ENCODE data around the gene ANKK1.

ANKK1 gene

GRCh38 chr11:113431746-113432145 lies 44.2 kb downstream of the ANKK1 start:
- no peak overlapping the region for H2AFZ ChIP-seq (ENCODE audit: low read depth, low read length)
- peaks cover 14% of the 10 kb centered on the region for H3K27me3 ChIP-seq (ENCODE audit: insufficient read depth, low read length)
- no peak overlapping the region for H3K4me3 ChIP-seq (ENCODE audit: low read length)
- H3K36me3 ChIP-seq (ENCODE audit: insufficient read depth, low read length) = no peaks in the 10 kb centered on the region
- no peaks in the 10 kb centered on the region for H3K4me1 ChIP-seq (ENCODE audit: insufficient read depth, low read length)
- no peaks in the 10 kb centered on the region for H3K9me3 ChIP-seq (ENCODE audit: low read length)

GRCh38 chr11:113435190-113435968 lies 47.8 kb downstream of the ANKK1 start:
- Histone ChIP-seq H3K36me3 (ENCODE audit: insufficient read depth, low read length) (no peaks in the 10 kb centered on the region), H2AFZ (ENCODE audit: low read depth, low read length) (no peak overlapping the region), H3K4me3 (ENCODE audit: low read length) (no peak overlapping the region), H3K27me3 (ENCODE audit: insufficient read depth, low read length) (peaks cover 12% of the 10 kb centered on the region), H3K9me3 (ENCODE audit: low read length) (no peaks in the 10 kb centered on the region), H3K4me1 (ENCODE audit: insufficient read depth, low read length) (no peaks in the 10 kb centered on the region)

- no peak overlapping the region for H2AFZ ChIP-seq (ENCODE audit: low read depth, low read length)
- H3K27me3 ChIP-seq (ENCODE audit: insufficient read depth, low read length) = peaks cover 12% of the 10 kb centered on the region
- no peak overlapping the region for H3K4me3 ChIP-seq (ENCODE audit: low read length)
- no peaks in the 10 kb centered on the region for H3K4me1 ChIP-seq (ENCODE audit: insufficient read depth, low read length)
- no peaks in the 10 kb centered on the region for H3K36me3 ChIP-seq (ENCODE audit: insufficient read depth, low read length)
- H3K9me3 ChIP-seq (ENCODE audit: low read length) = no peaks in the 10 kb centered on the region
These were observed 49.2 kb downstream of the ANKK1 start for GRCh38 chr11:113436672-113437252.

GRCh38 chr11:113440816-113441215 lies 53.2 kb downstream of the ANKK1 start:
- Histone ChIP-seq H3K4me1 (ENCODE audit: insufficient read depth, low read length) (no peaks in the 10 kb centered on the region), H3K9me3 (ENCODE audit: low read length) (no peaks in the 10 kb centered on the region), H3K27me3 (ENCODE audit: insufficient read depth, low read length) (no peaks in the 10 kb centered on the region), H3K36me3 (ENCODE audit: insufficient read depth, low read length) (no peaks in the 10 kb centered on the region), H3K4me3 (ENCODE audit: low read length) (no peak overlapping the region), H2AFZ (ENCODE audit: low read depth, low read length) (no peak overlapping the region)

GRCh38 chr11:113444502-113445123 lies 57.0 kb downstream of the ANKK1 start:
- no peaks in the 10 kb centered on the region for H3K36me3 ChIP-seq (ENCODE audit: insufficient read depth, low read length)
- no peaks in the 10 kb centered on the region for H3K4me1 ChIP-seq (ENCODE audit: insufficient read depth, low read length)
- H3K27me3 ChIP-seq (ENCODE audit: insufficient read depth, low read length) = peaks cover 8% of the 10 kb centered on the region
- no peak overlapping the region for H2AFZ ChIP-seq (ENCODE audit: low read depth, low read length)
- H3K9me3 ChIP-seq (ENCODE audit: low read length) = no peaks in the 10 kb centered on the region
- H3K4me3 ChIP-seq (ENCODE audit: low read length) = no peak overlapping the region

- H3K36me3 ChIP-seq (ENCODE audit: insufficient read depth, low read length) = no peaks in the 10 kb centered on the region
- H3K4me3 ChIP-seq (ENCODE audit: low read length) = no peak overlapping the region
- peaks cover 12% of the 10 kb centered on the region for H3K27me3 ChIP-seq (ENCODE audit: insufficient read depth, low read length)
- no peak overlapping the region for H2AFZ ChIP-seq (ENCODE audit: low read depth, low read length)
- H3K4me1 ChIP-seq (ENCODE audit: insufficient read depth, low read length) = no peaks in the 10 kb centered on the region
- H3K9me3 ChIP-seq (ENCODE audit: low read length) = no peaks in the 10 kb centered on the region
These were observed 58.5 kb downstream of the ANKK1 start for GRCh38 chr11:113446112-113446511.

GRCh38 chr11:113446938-113447337 lies 59.4 kb downstream of the ANKK1 start:
- H3K4me1 ChIP-seq (ENCODE audit: insufficient read depth, low read length) = no peaks in the 10 kb centered on the region
- H3K27me3 ChIP-seq (ENCODE audit: insufficient read depth, low read length) = peaks cover 12% of the 10 kb centered on the region
- H3K36me3 ChIP-seq (ENCODE audit: insufficient read depth, low read length) = no peaks in the 10 kb centered on the region
- no peaks in the 10 kb centered on the region for H3K9me3 ChIP-seq (ENCODE audit: low read length)
- H3K4me3 ChIP-seq (ENCODE audit: low read length) = no peak overlapping the region
- no peak overlapping the region for H2AFZ ChIP-seq (ENCODE audit: low read depth, low read length)

- Histone ChIP-seq H3K4me3 (ENCODE audit: low read length) (no peak overlapping the region), H3K36me3 (ENCODE audit: insufficient read depth, low read length) (no peaks in the 10 kb centered on the region), H3K9me3 (ENCODE audit: low read length) (no peaks in the 10 kb centered on the region), H3K27me3 (ENCODE audit: insufficient read depth, low read length) (peaks cover 12% of the 10 kb centered on the region), H2AFZ (ENCODE audit: low read depth, low read length) (no peak overlapping the region), H3K4me1 (ENCODE audit: insufficient read depth, low read length) (no peaks in the 10 kb centered on the region)
These were observed 60.2 kb downstream of the ANKK1 start for GRCh38 chr11:113447621-113448315.

- H2AFZ ChIP-seq (ENCODE audit: low read depth, low read length) = no peak overlapping the region
- H3K4me1 ChIP-seq (ENCODE audit: insufficient read depth, low read length) = no peaks in the 10 kb centered on the region
- no peaks in the 10 kb centered on the region for H3K36me3 ChIP-seq (ENCODE audit: insufficient read depth, low read length)
- no peak overlapping the region for H3K4me3 ChIP-seq (ENCODE audit: low read length)
- H3K9me3 ChIP-seq (ENCODE audit: low read length) = no peaks in the 10 kb centered on the region
- H3K27me3 ChIP-seq (ENCODE audit: insufficient read depth, low read length) = peaks cover 12% of the 10 kb centered on the region
These were observed 60.7 kb downstream of the ANKK1 start for GRCh38 chr11:113448316-113448677.

GRCh38 chr11:113449743-113450142 lies 62.2 kb downstream of the ANKK1 start:
- H3K27me3 ChIP-seq (ENCODE audit: insufficient read depth, low read length) = peaks cover 12% of the 10 kb centered on the region
- no peak overlapping the region for H2AFZ ChIP-seq (ENCODE audit: low read depth, low read length)
- H3K4me3 ChIP-seq (ENCODE audit: low read length) = no peak overlapping the region
- H3K9me3 ChIP-seq (ENCODE audit: low read length) = no peaks in the 10 kb centered on the region
- H3K4me1 ChIP-seq (ENCODE audit: insufficient read depth, low read length) = no peaks in the 10 kb centered on the region
- H3K36me3 ChIP-seq (ENCODE audit: insufficient read depth, low read length) = no peaks in the 10 kb centered on the region

All from neuron (in vitro differentiated cells).